Liver (tissue), 3 donors: Measurements from ENCODE around the gene HMG20B.

Experiments
- CTCF ChIP-seq: fragments of 150-350 bp; IDR thresholded peaks from 2 replicates; pipeline ENCODE4 v1.5.1; 2017; ENCODE audit warnings: improper control_type of control experiment, low read depth, low read length; ENCODE audit not compliant: missing input control
- EGR1 ChIP-seq, 2 donors: IDR thresholded peaks; 2 replicates each; pipeline ENCODE4 v1.6.1; 2016 to 2018; ENCODE audit warnings: antibody characterized with exemption in 2 of 2, low read depth in 2 of 2
- GABPA ChIP-seq, 2 donors: IDR thresholded peaks in 1 of 2; conservative IDR thresholded peaks in 1 of 2; 2 replicates each; pipeline ENCODE4 v1.6.1; 2016; ENCODE audit warnings: antibody characterized with exemption in 2 of 2, mild to moderate bottlenecking in 1 of 2, moderate library complexity in 1 of 2
- HNF4A ChIP-seq, 2 donors: conservative IDR thresholded peaks; 2 replicates each; pipeline ENCODE4 v1.6.1; 2016; ENCODE audit warnings: antibody characterized with exemption in 2 of 2, mild to moderate bottlenecking in 2 of 2
- JUND ChIP-seq, 2 donors: IDR thresholded peaks; 2 replicates each; pipeline ENCODE4 v1.6.1; 2016; ENCODE audit warnings: antibody characterized with exemption in 2 of 2
- RAD21 ChIP-seq, 2 donors: IDR thresholded peaks; 2 replicates each; pipeline ENCODE4 v1.6.1; 2016; ENCODE audit warnings: antibody characterized with exemption in 2 of 2, mild to moderate bottlenecking in 2 of 2
- TAF1 ChIP-seq: conservative IDR thresholded peaks from 2 replicates; pipeline ENCODE4 v1.6.1; 2016; ENCODE audit warnings: antibody characterized with exemption, mild to moderate bottlenecking
- YY1 ChIP-seq: IDR thresholded peaks from 2 replicates; pipeline ENCODE4 v1.6.1; 2016; ENCODE audit warnings: antibody characterized with exemption, mild to moderate bottlenecking
- ZBTB33 ChIP-seq: IDR thresholded peaks from 2 replicates; pipeline ENCODE4 v1.6.1; 2016; ENCODE audit warnings: antibody characterized with exemption
- TF ChIP-seq, protein P1 (sequence below): IDR thresholded peaks from 2 replicates; pipeline ENCODE4 v1.6.1; 2016; ENCODE audit warnings: antibody characterized with exemption, mild to moderate bottlenecking
- TF ChIP-seq, protein P2 (sequence below): IDR thresholded peaks from 2 replicates; pipeline ENCODE4 v1.6.1; 2016; ENCODE audit warnings: antibody characterized with exemption
- donor health status: healthy.
- donor health status: healthy.

- no peak for TF ChIP-seq CTCF
- TF ChIP-seq, protein P1, sequence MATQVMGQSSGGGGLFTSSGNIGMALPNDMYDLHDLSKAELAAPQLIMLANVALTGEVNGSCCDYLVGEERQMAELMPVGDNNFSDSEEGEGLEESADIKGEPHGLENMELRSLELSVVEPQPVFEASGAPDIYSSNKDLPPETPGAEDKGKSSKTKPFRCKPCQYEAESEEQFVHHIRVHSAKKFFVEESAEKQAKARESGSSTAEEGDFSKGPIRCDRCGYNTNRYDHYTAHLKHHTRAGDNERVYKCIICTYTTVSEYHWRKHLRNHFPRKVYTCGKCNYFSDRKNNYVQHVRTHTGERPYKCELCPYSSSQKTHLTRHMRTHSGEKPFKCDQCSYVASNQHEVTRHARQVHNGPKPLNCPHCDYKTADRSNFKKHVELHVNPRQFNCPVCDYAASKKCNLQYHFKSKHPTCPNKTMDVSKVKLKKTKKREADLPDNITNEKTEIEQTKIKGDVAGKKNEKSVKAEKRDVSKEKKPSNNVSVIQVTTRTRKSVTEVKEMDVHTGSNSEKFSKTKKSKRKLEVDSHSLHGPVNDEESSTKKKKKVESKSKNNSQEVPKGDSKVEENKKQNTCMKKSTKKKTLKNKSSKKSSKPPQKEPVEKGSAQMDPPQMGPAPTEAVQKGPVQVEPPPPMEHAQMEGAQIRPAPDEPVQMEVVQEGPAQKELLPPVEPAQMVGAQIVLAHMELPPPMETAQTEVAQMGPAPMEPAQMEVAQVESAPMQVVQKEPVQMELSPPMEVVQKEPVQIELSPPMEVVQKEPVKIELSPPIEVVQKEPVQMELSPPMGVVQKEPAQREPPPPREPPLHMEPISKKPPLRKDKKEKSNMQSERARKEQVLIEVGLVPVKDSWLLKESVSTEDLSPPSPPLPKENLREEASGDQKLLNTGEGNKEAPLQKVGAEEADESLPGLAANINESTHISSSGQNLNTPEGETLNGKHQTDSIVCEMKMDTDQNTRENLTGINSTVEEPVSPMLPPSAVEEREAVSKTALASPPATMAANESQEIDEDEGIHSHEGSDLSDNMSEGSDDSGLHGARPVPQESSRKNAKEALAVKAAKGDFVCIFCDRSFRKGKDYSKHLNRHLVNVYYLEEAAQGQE = no peak
- TF ChIP-seq, protein P2, sequence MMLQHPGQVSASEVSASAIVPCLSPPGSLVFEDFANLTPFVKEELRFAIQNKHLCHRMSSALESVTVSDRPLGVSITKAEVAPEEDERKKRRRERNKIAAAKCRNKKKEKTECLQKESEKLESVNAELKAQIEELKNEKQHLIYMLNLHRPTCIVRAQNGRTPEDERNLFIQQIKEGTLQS = no peak
- no peak for TF ChIP-seq RAD21 (IDR thresholded peaks at IDR 0.05)
- TF ChIP-seq YY1 = no peak
- TF ChIP-seq ZBTB33 = no peak
- TF ChIP-seq GABPA (IDR thresholded peaks at IDR 0.05 in 1 of 2, conservative IDR thresholded peaks at IDR 0.05 in 1 of 2) = no peak
- no peak for TF ChIP-seq TAF1
- no peak for TF ChIP-seq HNF4A (conservative IDR thresholded peaks at IDR 0.05)
- no peak for TF ChIP-seq JUND (IDR thresholded peaks at IDR 0.05)
- no peak for TF ChIP-seq EGR1 (IDR thresholded peaks at IDR 0.05; ENCODE audit: low read depth in 2 of 2)
Measured at GRCh38 chr19:3543150-3544057, 29.3 kb upstream of the HMG20B start.
